IMR-90 (cell line): ENCODE measurements around the gene COX19. TPM values are rescaled to one million over a fixed set of nuclear protein-coding genes. Genes with fewer than 3 reads are reported as not detected.

Source experiments
- ATAC-seq: fragments of 200-7000 bp; cut with Tn5 transposase; 2 replicates; pipeline ENCODE4 v1.9.1; 2020; ENCODE audit warnings: low read depth, mild to moderate bottlenecking, moderate library complexity
- BruUV-seq: library from RNA; stranded (reverse); fragments of 400-500 nt; replicated peaks from 2 replicates; lab custom pipeline; 2021; lab: Mats Ljungman, UMichigan
- CTCF ChIA-PET: fragments of 300-600 bp; formaldehyde crosslinking; extraction: SDS; loops from one replicate; lab custom pipeline; 2021; ENCODE audit warnings: antibody characterized with exemption; lab: Yijun Ruan, JAX
- POLR2A ChIA-PET: fragments of 300-600 bp; sonication (Branson Sonifier 250); formaldehyde crosslinking; loops from one replicate; lab custom pipeline; 2022; ENCODE audit warnings: antibody characterized with exemption; ENCODE audit not compliant: unreplicated experiment; lab: Charles Lee
- DNase-seq: peaks from one replicate; pipeline ENCODE4 v3.0.0; 2013
- H2AFZ ChIP-seq: replicated peaks from 2 replicates; pipeline ENCODE3; 2013; ENCODE audit warnings: low read length, mild to moderate bottlenecking; ENCODE audit not compliant: poor library complexity
- H2AK5ac ChIP-seq: 2 replicates; pipeline ENCODE4 v1.6.1; 2013; ENCODE audit warnings: low read depth, low read length, inconsistent platforms
- H2AK9ac ChIP-seq: replicated peaks from 2 replicates; pipeline ENCODE3; 2013; ENCODE audit warnings: mild to moderate bottlenecking, low read depth, low read length, moderate library complexity; ENCODE audit not compliant: poor library complexity
- H2BK120ac ChIP-seq: 2 replicates; pipeline ENCODE4 v1.6.1; 2013; ENCODE audit warnings: low read depth, low read length, inconsistent platforms
- H2BK15ac ChIP-seq: 3 replicates; pipeline ENCODE4 v1.6.1; 2013; ENCODE audit warnings: low read depth, low read length, inconsistent platforms
- H2BK20ac ChIP-seq: 2 replicates; pipeline ENCODE4 v1.6.1; 2013; ENCODE audit warnings: low read depth, mild to moderate bottlenecking, inconsistent platforms, low read length, moderate library complexity
- H2BK5ac ChIP-seq: 2 replicates; pipeline ENCODE4 v1.6.1; 2013; ENCODE audit warnings: mild to moderate bottlenecking, low read depth, low read length, inconsistent platforms; ENCODE audit not compliant: poor library complexity, severe bottlenecking
- H3K14ac ChIP-seq: replicated peaks from 2 replicates; pipeline ENCODE4 v1.6.1; 2013; ENCODE audit warnings: low read depth, low read length, inconsistent platforms
- H3K18ac ChIP-seq: 2 replicates; pipeline ENCODE4 v1.6.1; 2013; ENCODE audit warnings: low read depth, low read length, control low read depth
- H3K23ac ChIP-seq: 2 replicates; pipeline ENCODE4 v1.6.1; 2013; ENCODE audit warnings: low read depth, low read length, inconsistent platforms
- H3K27ac ChIP-seq: 2 replicates; pipeline ENCODE4 v1.5.1; 2013; ENCODE audit warnings: mild to moderate bottlenecking, control low read depth, low read length; ENCODE audit not compliant: insufficient read depth
- H3K27me3 ChIP-seq: 2 replicates; pipeline ENCODE4 v1.6.1; 2013; ENCODE audit warnings: low read length; ENCODE audit not compliant: control insufficient read depth, insufficient read depth
- H3K36me3 ChIP-seq: 2 replicates; pipeline ENCODE4 v1.6.1; 2013; ENCODE audit warnings: low read length, mixed read lengths; ENCODE audit not compliant: control insufficient read depth, insufficient read depth
- H3K4ac ChIP-seq: 2 replicates; pipeline ENCODE4 v1.6.1; 2013; ENCODE audit warnings: low read depth, low read length, inconsistent platforms
- H3K4me1 ChIP-seq: 2 replicates; pipeline ENCODE4 v1.6.1; 2013; ENCODE audit warnings: low read length, mixed read lengths; ENCODE audit not compliant: control insufficient read depth, insufficient read depth
- H3K4me2 ChIP-seq: 2 replicates; pipeline ENCODE4 v1.6.1; 2013; ENCODE audit warnings: low read depth, mild to moderate bottlenecking, control low read depth, low read length, moderate library complexity
- H3K4me3 ChIP-seq: 2 replicates; pipeline ENCODE4 v1.5.1; 2013; ENCODE audit warnings: low read depth, mild to moderate bottlenecking, control low read depth, low read length, moderate library complexity; ENCODE audit not compliant: insufficient read depth
- H3K56ac ChIP-seq: 2 replicates; pipeline ENCODE4 v1.6.1; 2013; ENCODE audit warnings: low read length, inconsistent platforms; ENCODE audit not compliant: insufficient read depth; ENCODE audit errors: extremely low read depth
- H3K79me1 ChIP-seq, 2 experiments: 2 replicates each; pipeline ENCODE4 v1.6.1; 2013; ENCODE audit warnings: low read length in 2 of 2, inconsistent platforms in 1 of 2, low read depth in 1 of 2
- H3K9ac ChIP-seq: 2 replicates; pipeline ENCODE4 v1.6.1; 2013; ENCODE audit warnings: low read depth, low read length, control low read depth
- H3K9me1 ChIP-seq: 2 replicates; pipeline ENCODE4 v1.6.1; 2013; ENCODE audit warnings: low read length, inconsistent platforms; ENCODE audit not compliant: insufficient read depth
- H3K9me3 ChIP-seq: 2 replicates; pipeline ENCODE4 v1.6.1; 2013; ENCODE audit warnings: low read length; ENCODE audit not compliant: control insufficient read depth, insufficient read depth
- H4K20me1 ChIP-seq: 2 replicates; pipeline ENCODE4 v1.6.1; 2013; ENCODE audit warnings: low read length, inconsistent platforms; ENCODE audit not compliant: insufficient read depth
- H4K5ac ChIP-seq: 2 replicates; pipeline ENCODE4 v1.6.1; 2013; ENCODE audit warnings: mild to moderate bottlenecking, low read depth, low read length, control low read depth
- H4K8ac ChIP-seq, 2 experiments: 2 replicates each; pipeline ENCODE4 v1.6.1; 2013; ENCODE audit warnings: low read depth in 2 of 2, low read length in 2 of 2, control low read depth in 1 of 2, inconsistent platforms in 1 of 2
- H4K91ac ChIP-seq: 2 replicates; pipeline ENCODE4 v1.6.1; 2013; ENCODE audit warnings: low read depth, low read length, inconsistent platforms; ENCODE audit not compliant: insufficient read depth
- BHLHE40 ChIP-seq: fragments of 150-350 bp; IDR thresholded peaks from 2 replicates; pipeline ENCODE4 v1.6.1; 2016; ENCODE audit warnings: mild to moderate bottlenecking, low read depth, low read length
- CEBPB ChIP-seq: IDR thresholded peaks from 2 replicates; pipeline ENCODE4 v1.6.1; 2012; ENCODE audit warnings: low read depth, low read length, improper control_type of control experiment
- CHD1 ChIP-seq: IDR thresholded peaks from 2 replicates; pipeline ENCODE4 v1.6.1; 2012; ENCODE audit warnings: low read depth, low read length, improper control_type of control experiment
- FOS ChIP-seq: fragments of 150-350 bp; IDR thresholded peaks from 2 replicates; pipeline ENCODE4 v1.6.1; 2016; ENCODE audit warnings: low read depth, low read length
- MAZ ChIP-seq: IDR thresholded peaks from 2 replicates; pipeline ENCODE4 v1.6.1; 2012; ENCODE audit warnings: low read depth, mild to moderate bottlenecking, low read length, improper control_type of control experiment, moderate library complexity, borderline replicate concordance
- MXI1 ChIP-seq: IDR thresholded peaks from 2 replicates; pipeline ENCODE4 v1.6.1; 2012; ENCODE audit warnings: low read depth, mild to moderate bottlenecking, low read length, moderate library complexity, borderline replicate concordance
- NFE2L2 ChIP-seq: fragments of 150-350 bp; IDR thresholded peaks from 2 replicates; pipeline ENCODE4 v1.6.1; 2016; ENCODE audit warnings: low read depth, mild to moderate bottlenecking, low read length
- POLR2A ChIP-seq: IDR thresholded peaks from 2 replicates; pipeline ENCODE4 v1.6.1; 2012; ENCODE audit warnings: mild to moderate bottlenecking, low read depth, low read length
- RAD21 ChIP-seq: IDR thresholded peaks from 2 replicates; pipeline ENCODE4 v1.6.1; 2012; ENCODE audit warnings: low read length, improper control_type of control experiment
- RCOR1 ChIP-seq: IDR thresholded peaks from 2 replicates; pipeline ENCODE4 v1.6.1; 2012; ENCODE audit warnings: mild to moderate bottlenecking, low read length, improper control_type of control experiment; ENCODE audit not compliant: insufficient replicate concordance
- SMC3 ChIP-seq: fragments of 150-350 bp; IDR thresholded peaks from 2 replicates; pipeline ENCODE4 v1.6.1; 2016; ENCODE audit warnings: low read depth, mild to moderate bottlenecking, antibody characterized with exemption, low read length, moderate library complexity
- USF2 ChIP-seq: fragments of 150-350 bp; IDR thresholded peaks from 2 replicates; pipeline ENCODE4 v1.6.1; 2017; ENCODE audit warnings: mild to moderate bottlenecking, antibody characterized with exemption, low read length, low read depth
- WGBS, 2 experiments: methylation state at CpG; one replicate each; pipeline versions ENCODE4 v1.1.5 to v1.1.7; 2013; ENCODE audit warnings: missing lambda C conversion rate in 2 of 2; ENCODE audit not compliant: insufficient read length in 1 of 2; ENCODE audit errors: extremely low coverage in 2 of 2; 5-methylcytosine and 5-hydroxymethylcytosine counted together
- dilution Hi-C: fragments of 300-500 bp; cut with HindIII; formaldehyde crosslinking; loops from one replicate; pipeline ENCODE4 v1.14.3; 2018; ENCODE audit warnings: low sequenced_read_pairs; ENCODE audit not compliant: unreplicated experiment
- in situ Hi-C: fragments of 300-500 bp; cut with MboI; formaldehyde crosslinking; loops from 3 replicates; pipeline ENCODE4 v1.14.3; 2019; ENCODE audit warnings: low sequenced_read_pairs, inconsistent platforms, mixed read lengths
- intact Hi-C: fragments of 100-400 bp; cut with micrococcal nuclease; formaldehyde crosslinking; loops from 2 replicates; pipeline ENCODE4 v1.10.0; 2022
- polyA plus RNA-seq, 3 experiments: library from polyadenylated mRNA; depleted of rRNA; stranded (reverse); fragments of >200 nt; gene quantifications; 2 replicates each; pipeline ENCODE4 v1.2.3, GENCODE V29; 2012; ENCODE audit warnings: low replicate concordance in 1 of 3
- total RNA-seq: library from RNA; depleted of rRNA; stranded (reverse); fragments of >200 nt; gene quantifications from 2 replicates; pipeline ENCODE4 v1.2.3, GENCODE V29; 2012
- TF ChIP-seq, protein P1 (sequence below): conservative IDR thresholded peaks from 2 replicates; pipeline ENCODE4 v1.5.1; 2012; ENCODE audit warnings: mild to moderate bottlenecking, low read depth, low read length, improper control_type of control experiment

COX19 gene
- total and polyA plus RNA-seq, 2 of the 4 experiments (the other 2 are of a cell fraction): 3.9 to 7.3 TPM

DNA sequence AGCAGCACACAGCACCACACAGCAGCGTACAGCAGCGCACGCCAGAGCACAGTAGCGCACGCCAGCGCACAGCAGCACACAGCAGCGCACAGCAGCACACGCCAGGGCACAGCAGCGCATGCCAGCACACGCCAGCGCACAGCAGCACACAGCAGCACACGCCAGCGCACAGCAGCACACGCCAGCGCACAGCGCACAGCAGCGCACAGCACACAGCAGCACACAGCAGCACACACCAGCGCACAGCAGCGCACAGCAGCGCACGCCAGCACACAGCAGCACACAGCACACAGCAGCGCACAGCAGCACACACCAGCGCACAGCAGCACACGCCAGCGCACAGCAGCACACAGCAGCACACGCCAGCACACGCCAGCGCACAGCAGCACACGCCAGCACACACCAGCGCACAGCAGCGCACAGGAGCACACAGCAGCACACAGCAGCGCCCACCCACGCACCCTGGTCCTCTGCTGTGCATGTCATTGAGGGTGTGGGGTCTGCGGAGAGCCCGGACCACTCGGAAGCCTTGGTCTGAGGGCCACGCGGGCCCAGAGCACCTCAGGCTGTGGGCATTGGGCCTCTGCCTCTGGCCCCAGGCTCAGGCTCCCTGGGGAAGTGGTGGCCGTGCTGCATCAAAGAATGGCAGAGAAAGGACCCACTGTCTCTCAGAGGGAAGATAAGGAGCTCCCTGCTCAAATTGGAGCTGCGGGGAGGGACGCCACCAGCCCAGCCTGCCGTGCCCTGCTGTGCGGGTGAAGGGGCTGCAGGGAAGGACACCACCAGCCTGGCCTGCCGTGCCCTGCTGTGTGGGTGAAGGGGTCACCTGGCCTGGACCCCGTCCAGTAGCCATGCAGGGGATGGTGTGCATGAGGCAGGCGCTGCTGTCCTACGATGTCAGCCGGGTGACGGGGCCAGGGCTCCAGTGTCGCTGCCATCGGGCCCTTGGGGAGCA lies 41.5 kb upstream of the COX19 start:
- peaks cover 24% of the 10 kb centered on the region for H3K36me3 ChIP-seq
- H2AK9ac ChIP-seq: no peak overlapping the region
- peaks cover 3% of the 10 kb centered on the region; the same call in 1 of the 2 replicates for H3K9me3 ChIP-seq
- no peak overlapping the region for H3K4ac ChIP-seq
- no peak overlapping the region for H4K8ac ChIP-seq
- H3K4me2 ChIP-seq: no peak overlapping the region
- H3K27me3 ChIP-seq: no peaks in the 10 kb centered on the region
- H3K4me1 ChIP-seq: no peaks in the 10 kb centered on the region
- H2BK15ac ChIP-seq: no peak overlapping the region
- peaks cover 19% of the 10 kb centered on the region for H4K20me1 ChIP-seq
- H2BK20ac ChIP-seq: no peak overlapping the region
- intact Hi-C loops: no loop called here
- no peak overlapping the region for H2AK5ac ChIP-seq
- H3K9ac ChIP-seq: no peak overlapping the region
- H3K9me1 ChIP-seq: peaks cover 5% of the 10 kb centered on the region; the same call in 1 of the 2 replicates
- H3K4me3 ChIP-seq: no peak overlapping the region
- no peak for TF ChIP-seq CHD1
- no peak for TF ChIP-seq FOS
- no peak for TF ChIP-seq SMC3
- TF ChIP-seq BHLHE40: no peak
- no peak for TF ChIP-seq RCOR1
- no peak for TF ChIP-seq NFE2L2
- no peak for TF ChIP-seq MAZ
- TF ChIP-seq CEBPB: no peak
- TF ChIP-seq, protein P1, sequence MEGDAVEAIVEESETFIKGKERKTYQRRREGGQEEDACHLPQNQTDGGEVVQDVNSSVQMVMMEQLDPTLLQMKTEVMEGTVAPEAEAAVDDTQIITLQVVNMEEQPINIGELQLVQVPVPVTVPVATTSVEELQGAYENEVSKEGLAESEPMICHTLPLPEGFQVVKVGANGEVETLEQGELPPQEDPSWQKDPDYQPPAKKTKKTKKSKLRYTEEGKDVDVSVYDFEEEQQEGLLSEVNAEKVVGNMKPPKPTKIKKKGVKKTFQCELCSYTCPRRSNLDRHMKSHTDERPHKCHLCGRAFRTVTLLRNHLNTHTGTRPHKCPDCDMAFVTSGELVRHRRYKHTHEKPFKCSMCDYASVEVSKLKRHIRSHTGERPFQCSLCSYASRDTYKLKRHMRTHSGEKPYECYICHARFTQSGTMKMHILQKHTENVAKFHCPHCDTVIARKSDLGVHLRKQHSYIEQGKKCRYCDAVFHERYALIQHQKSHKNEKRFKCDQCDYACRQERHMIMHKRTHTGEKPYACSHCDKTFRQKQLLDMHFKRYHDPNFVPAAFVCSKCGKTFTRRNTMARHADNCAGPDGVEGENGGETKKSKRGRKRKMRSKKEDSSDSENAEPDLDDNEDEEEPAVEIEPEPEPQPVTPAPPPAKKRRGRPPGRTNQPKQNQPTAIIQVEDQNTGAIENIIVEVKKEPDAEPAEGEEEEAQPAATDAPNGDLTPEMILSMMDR: no peak
- TF ChIP-seq POLR2A: no peak
- no peak for TF ChIP-seq RAD21
- no peak for TF ChIP-seq USF2
- no peak for TF ChIP-seq MXI1
- H3K56ac ChIP-seq: no peak overlapping the region
- in situ Hi-C loops: no loop called here
- DNase-seq (no peak), ATAC-seq (no peak)
- no peak overlapping the region for H3K23ac ChIP-seq
- ChIA-PET CTCF (no interaction called here), POLR2A (no interaction called here)
- 94% methylated on average over 14 of the region's 51 CpGs; no CpG with 5 or more reads in 1 of the 2 experiments for WGBS, 2 experiments
- no peak overlapping the region for H2AFZ ChIP-seq
- H3K18ac ChIP-seq: no peak overlapping the region
- dilution Hi-C loops: no loop called here
- peaks cover 11 to 49% of the 10 kb centered on the region in 2 experiments for H3K79me1 ChIP-seq
- H3K14ac ChIP-seq: no peak overlapping the region
- no peak overlapping the region for H4K5ac ChIP-seq
- BruUV-seq: no TSS peak
- H4K91ac ChIP-seq: no peak overlapping the region
- H3K27ac ChIP-seq: no peak overlapping the region
- no peak overlapping the region for H2BK120ac ChIP-seq
- H2BK5ac ChIP-seq: no peak overlapping the region
